HepG2 (cell line): ENCODE data around the gene COMMD10. TPM values are rescaled to one million over a fixed set of nuclear protein-coding genes. Genes with fewer than 3 reads are reported as not detected.

Experiments
- AFF4 ChIP-seq: sonication (generic); formaldehyde crosslinking; IDR thresholded peaks from 2 replicates; pipeline ENCODE4 v1.4.0; 2020; ENCODE audit warnings: missing genetic modification reagents
- BCL6 ChIP-seq: IDR thresholded peaks from 2 replicates; pipeline ENCODE4 v1.6.1; 2016; ENCODE audit warnings: missing genetic modification reagents, missing compliant biosample characterization
- FOXO4 ChIP-seq: sonication (generic); formaldehyde crosslinking; conservative IDR thresholded peaks from 2 replicates; pipeline ENCODE4 v1.8.1; 2023; ENCODE audit warnings: missing genetic modification reagents
- HCFC1 ChIP-seq: fragments of 150-350 bp; IDR thresholded peaks from 2 replicates; pipeline ENCODE4 v1.6.1; 2014; ENCODE audit warnings: low read depth, low read length
- IRF2 ChIP-seq: IDR thresholded peaks from 2 replicates; pipeline ENCODE4 v1.6.1; 2018; ENCODE audit warnings: missing genetic modification reagents, missing compliant biosample characterization
- NFKB2 ChIP-seq: sonication (generic); formaldehyde crosslinking; IDR thresholded peaks from 2 replicates; pipeline ENCODE4 v1.4.0; 2020; ENCODE audit warnings: missing genetic modification reagents, borderline replicate concordance
- RERE ChIP-seq: IDR thresholded peaks from 2 replicates; pipeline ENCODE4 v1.6.1; 2016; ENCODE audit warnings: low read depth, missing genetic modification reagents, missing compliant biosample characterization
- SP5 ChIP-seq: IDR thresholded peaks from 2 replicates; pipeline ENCODE4 v1.6.1; 2016; ENCODE audit warnings: low read depth, borderline replicate concordance
- ZBTB38 ChIP-seq: sonication (generic); formaldehyde crosslinking; IDR thresholded peaks from 2 replicates; pipeline ENCODE4 v1.5.1; 2020; ENCODE audit warnings: mild to moderate bottlenecking, missing genetic modification reagents
- ZFP36L1 ChIP-seq: sonication (generic); formaldehyde crosslinking; IDR thresholded peaks from 2 replicates; pipeline ENCODE4 v1.8.0; 2022; ENCODE audit warnings: mild to moderate bottlenecking, missing genetic modification reagents, moderate library complexity
- ZNF496 ChIP-seq: sonication (generic); formaldehyde crosslinking; IDR thresholded peaks from 2 replicates; pipeline ENCODE4 v1.8.1; 2023; ENCODE audit warnings: mild to moderate bottlenecking, moderate library complexity, missing genetic modification reagents; ENCODE audit not compliant: insufficient replicate concordance
- ZNF572 ChIP-seq: sonication (generic); formaldehyde crosslinking; IDR thresholded peaks from 2 replicates; pipeline ENCODE4 v1.5.1; 2020; ENCODE audit warnings: mild to moderate bottlenecking, missing genetic modification reagents
- ZNF672 ChIP-seq: sonication (generic); formaldehyde crosslinking; IDR thresholded peaks from 2 replicates; pipeline ENCODE4 v1.8.1; 2022; ENCODE audit warnings: missing genetic modification reagents
- ZSCAN22 ChIP-seq: sonication (generic); formaldehyde crosslinking; IDR thresholded peaks from 2 replicates; pipeline ENCODE4 v1.4.0; 2020; ENCODE audit warnings: mild to moderate bottlenecking, missing genetic modification reagents
- polyA plus RNA-seq, 8 experiments: library from polyadenylated mRNA; depleted of rRNA in 3 of 8; stranded (reverse) in 7 of 8; unstranded in 1 of 8; fragments of >200 nt; fragmentation: Illumina TruSeq in 4 of 8; extraction: Trizol in 4 of 8; gene quantifications; 2 replicates each; pipeline versions ENCODE4 v1.2.1 to v1.2.3, GENCODE V29; 2011 to 2016; ENCODE audit warnings: low read depth in 4 of 8, missing spikeins in 1 of 8, mixed read lengths in 1 of 8; ENCODE audit not compliant: insufficient read depth in 1 of 8
- total RNA-seq, 5 experiments: library from RNA; depleted of rRNA; stranded (reverse); fragments of >200 nt; fragmentation: Illumina TruSeq; extraction: Trizol; gene quantifications; 2 replicates each; pipeline ENCODE4 v1.2.3, GENCODE V29; 2016; ENCODE audit warnings: low read depth in 1 of 5
- TF ChIP-seq, protein P1 (sequence below): sonication (generic); formaldehyde crosslinking; IDR thresholded peaks from 2 replicates; pipeline ENCODE4 v1.5.0; 2020; ENCODE audit warnings: missing genetic modification reagents
- TF ChIP-seq, protein P2 (sequence below): fragments of 450-650 bp; IDR thresholded peaks from 2 replicates; pipeline ENCODE4 v1.6.1; 2017

The COMMD10 gene
- total and polyA plus RNA-seq, 2 of the 13 experiments (the other 11 are each of a cell fraction or from before 2014, with no cell fraction given) = 16.9 to 39.3 TPM

DNA sequence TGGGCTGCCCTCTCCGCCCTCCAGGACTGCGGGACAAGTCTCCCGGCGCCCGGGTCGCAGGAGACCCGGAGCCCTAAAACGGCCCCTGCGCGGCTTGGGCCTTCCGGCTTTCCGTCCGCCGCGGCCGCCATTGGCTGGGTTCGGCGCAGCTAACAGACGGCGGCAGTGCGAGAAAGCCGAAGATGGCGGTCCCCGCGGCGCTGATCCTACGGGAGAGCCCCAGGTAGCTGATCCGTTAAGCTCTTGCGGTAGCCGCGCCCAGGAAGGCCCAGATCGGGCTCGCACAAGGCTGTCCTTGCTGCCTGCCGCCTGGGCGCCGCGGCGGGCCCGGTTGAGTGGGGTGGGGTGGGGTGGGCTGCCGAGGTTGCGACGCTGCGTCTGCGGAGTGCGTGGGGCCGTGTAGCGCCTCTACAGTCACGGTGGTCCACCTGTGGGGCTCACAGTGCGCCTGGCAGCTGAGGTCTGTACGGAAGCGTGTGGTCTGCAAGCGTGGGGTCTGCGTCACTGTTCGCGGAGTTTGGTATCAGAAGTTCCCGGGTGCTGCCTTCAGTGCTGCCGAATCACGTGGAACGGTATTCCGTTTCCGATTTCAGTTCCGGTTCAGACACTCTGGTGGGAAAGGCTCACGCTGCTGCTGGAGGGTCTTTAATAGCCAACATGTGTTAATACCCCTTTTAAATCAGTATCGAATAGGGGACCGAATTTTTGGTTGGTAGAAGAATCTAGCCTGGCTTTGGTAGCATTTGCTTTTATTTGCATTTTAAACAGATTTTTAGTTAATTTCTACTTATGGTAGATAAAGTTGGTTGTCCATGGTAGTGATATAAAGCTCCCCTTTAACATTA, at the start of gene COMMD10 (continued):
- TF ChIP-seq, protein P1, sequence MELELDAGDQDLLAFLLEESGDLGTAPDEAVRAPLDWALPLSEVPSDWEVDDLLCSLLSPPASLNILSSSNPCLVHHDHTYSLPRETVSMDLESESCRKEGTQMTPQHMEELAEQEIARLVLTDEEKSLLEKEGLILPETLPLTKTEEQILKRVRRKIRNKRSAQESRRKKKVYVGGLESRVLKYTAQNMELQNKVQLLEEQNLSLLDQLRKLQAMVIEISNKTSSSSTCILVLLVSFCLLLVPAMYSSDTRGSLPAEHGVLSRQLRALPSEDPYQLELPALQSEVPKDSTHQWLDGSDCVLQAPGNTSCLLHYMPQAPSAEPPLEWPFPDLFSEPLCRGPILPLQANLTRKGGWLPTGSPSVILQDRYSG = peak; percentile 87; the same call in 1 of the 2 replicates
- TF ChIP-seq ZSCAN22 (CRISPR knock-in tag) (no peak), NFKB2 (CRISPR knock-in tag) (peak; percentile 80; the same call in 1 of the 2 replicates), FOXO4 (0 out of 2 replicates have a peak, but pooled peaks have one; percentile 77), ZNF572 (0 out of 2 replicates have a peak, but pooled peaks have one; percentile 16), HCFC1 (0 out of 2 replicates have a peak, but pooled peaks have one; percentile 27), ZNF496 (CRISPR knock-in tag) (no peak), RERE (CRISPR knock-in tag) (no peak), ZNF672 (CRISPR knock-in tag) (no peak), ZBTB38 (CRISPR knock-in tag) (peak; percentile 73), AFF4 (no peak), SP5 (no peak), ZFP36L1 (CRISPR knock-in tag) (no peak), BCL6 (CRISPR knock-in tag) (no peak; the same call in 1 of the 2 replicates), IRF2 (CRISPR knock-in tag) (peak; percentile 65)
- TF ChIP-seq, protein P2, sequence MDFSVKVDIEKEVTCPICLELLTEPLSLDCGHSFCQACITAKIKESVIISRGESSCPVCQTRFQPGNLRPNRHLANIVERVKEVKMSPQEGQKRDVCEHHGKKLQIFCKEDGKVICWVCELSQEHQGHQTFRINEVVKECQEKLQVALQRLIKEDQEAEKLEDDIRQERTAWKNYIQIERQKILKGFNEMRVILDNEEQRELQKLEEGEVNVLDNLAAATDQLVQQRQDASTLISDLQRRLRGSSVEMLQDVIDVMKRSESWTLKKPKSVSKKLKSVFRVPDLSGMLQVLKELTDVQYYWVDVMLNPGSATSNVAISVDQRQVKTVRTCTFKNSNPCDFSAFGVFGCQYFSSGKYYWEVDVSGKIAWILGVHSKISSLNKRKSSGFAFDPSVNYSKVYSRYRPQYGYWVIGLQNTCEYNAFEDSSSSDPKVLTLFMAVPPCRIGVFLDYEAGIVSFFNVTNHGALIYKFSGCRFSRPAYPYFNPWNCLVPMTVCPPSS = no peak
